ENCODE results near the gene MEIOC.

The MEIOC gene

GRCh38 chr17:44608727-44609435, 47.4 kb upstream of the MEIOC start:
- no peaks in the 10 kb centered on the region for H3K36me3 ChIP-seq (ENCODE audit: control insufficient read depth in 1 of 2, insufficient read depth in 2 of 2, low read depth in 1 of 2, low read length in 2 of 2)
- no peak overlapping the region for H2BK120ac ChIP-seq (ENCODE audit: low read depth, low read length)
- no peak overlapping the region for H3K14ac ChIP-seq (ENCODE audit: low read length in 2 of 2)
- H4K8ac ChIP-seq (ENCODE audit: low read length) = peak overlapping the region; percentile 66
- H3K4me3 ChIP-seq (ENCODE audit: insufficient read depth in 1 of 2, low read depth in 1 of 2, low read length in 2 of 2) = no peak overlapping the region
- H2BK5ac ChIP-seq (ENCODE audit: low read depth, low read length, poor library complexity, severe bottlenecking) = peak overlapping the region; percentile 84
- H3K23ac ChIP-seq (ENCODE audit: low read length in 2 of 2) = no peak overlapping the region
- peak overlapping the region in 1 of 2 experiments; percentile 79 for H3K4ac ChIP-seq (ENCODE audit: low read depth in 1 of 2, low read length in 2 of 2)
- H2BK15ac ChIP-seq (ENCODE audit: low read depth, poor library complexity, severe bottlenecking) = no peak overlapping the region
- H3K18ac ChIP-seq (ENCODE audit: low read depth in 1 of 2, low read length in 2 of 2) = peak overlapping the region; percentile 14 to 71
- peaks cover 3% of the 10 kb centered on the region for H3K9me3 ChIP-seq (ENCODE audit: control insufficient read depth, low read length)
- peak overlapping the region; percentile 47 for H2AK5ac ChIP-seq (ENCODE audit: low read length, severe bottlenecking)
- no peak overlapping the region for H3K4me2 ChIP-seq (ENCODE audit: low read length, poor library complexity, severe bottlenecking)
- no peaks in the 10 kb centered on the region for H3K27me3 ChIP-seq (ENCODE audit: control insufficient read depth in 1 of 2, insufficient read depth in 1 of 2, low read length in 2 of 2)
- no peak overlapping the region for H2AFZ ChIP-seq (ENCODE audit: low read depth, low read length)
- H4K91ac ChIP-seq (ENCODE audit: low read length) = peak overlapping the region; percentile 81
- WGBS = 92% methylated on average over 6 of the region's 6 CpGs
- peak overlapping the region; percentile 28 to 64 for H2BK12ac ChIP-seq (ENCODE audit: low read length in 2 of 2)
- H3K79me1 ChIP-seq (replicated peaks; ENCODE audit: low read length, poor library complexity, severe bottlenecking) = no peaks in the 10 kb centered on the region
- peaks cover 33% of the 10 kb centered on the region for H3K4me1 ChIP-seq (ENCODE audit: control insufficient read depth, insufficient read depth, low read depth, low read length)
- DNase-seq = no peak
- no peak overlapping the region for H3K9ac ChIP-seq (ENCODE audit: low read length)
- H3K27ac ChIP-seq (ENCODE audit: low read length, poor library complexity, severe bottlenecking) = peak overlapping the region; percentile 75

GRCh38 chr17:44610331-44610730, 45.9 kb upstream of the MEIOC start:
- Histone ChIP-seq H3K4me3 (ENCODE audit: insufficient read depth in 1 of 2, low read depth in 1 of 2, low read length in 2 of 2) (no peak overlapping the region), H2AFZ (ENCODE audit: low read depth, low read length) (no peak overlapping the region), H2BK12ac (ENCODE audit: low read length in 2 of 2) (peak overlapping the region in 1 of 2 experiments; percentile 57), H3K23ac (ENCODE audit: low read length in 2 of 2) (no peak overlapping the region), H3K14ac (ENCODE audit: low read length in 2 of 2) (no peak overlapping the region), H3K36me3 (ENCODE audit: control insufficient read depth in 1 of 2, insufficient read depth in 2 of 2, low read depth in 1 of 2, low read length in 2 of 2) (no peaks in the 10 kb centered on the region), H4K8ac (ENCODE audit: low read length) (no peak overlapping the region), H3K27ac (ENCODE audit: low read length, poor library complexity, severe bottlenecking) (no peak overlapping the region), H3K4ac (ENCODE audit: low read depth in 1 of 2, low read length in 2 of 2) (no peak overlapping the region), H3K9ac (ENCODE audit: low read length) (no peak overlapping the region), H2AK5ac (ENCODE audit: low read length, severe bottlenecking) (peak overlapping the region; percentile 61), H3K18ac (ENCODE audit: low read depth in 1 of 2, low read length in 2 of 2) (peak overlapping the region in 1 of 2 experiments; percentile 18), H2BK5ac (ENCODE audit: low read depth, low read length, poor library complexity, severe bottlenecking) (no peak overlapping the region), H3K27me3 (ENCODE audit: control insufficient read depth in 1 of 2, insufficient read depth in 1 of 2, low read length in 2 of 2) (no peaks in the 10 kb centered on the region), H3K4me2 (ENCODE audit: low read length, poor library complexity, severe bottlenecking) (no peak overlapping the region), H2BK15ac (ENCODE audit: low read depth, poor library complexity, severe bottlenecking) (peak overlapping the region; percentile 6), H3K4me1 (ENCODE audit: control insufficient read depth, insufficient read depth, low read depth, low read length) (peaks cover 25% of the 10 kb centered on the region), H2BK120ac (ENCODE audit: low read depth, low read length) (no peak overlapping the region), H3K9me3 (ENCODE audit: control insufficient read depth, low read length) (peaks cover 3% of the 10 kb centered on the region), H4K91ac (ENCODE audit: low read length) (peak overlapping the region; percentile 20), H3K79me1 (replicated peaks; ENCODE audit: low read length, poor library complexity, severe bottlenecking) (no peaks in the 10 kb centered on the region)
- no peak for DNase-seq
- WGBS = 54% methylated on average over 4 of the region's 4 CpGs

GRCh38 chr17:44610871-44611270, 45.4 kb upstream of the MEIOC start:
- H3K27me3 ChIP-seq (ENCODE audit: control insufficient read depth in 1 of 2, insufficient read depth in 1 of 2, low read length in 2 of 2) = no peaks in the 10 kb centered on the region
- no peak overlapping the region for H3K4me2 ChIP-seq (ENCODE audit: low read length, poor library complexity, severe bottlenecking)
- H3K27ac ChIP-seq (ENCODE audit: low read length, poor library complexity, severe bottlenecking) = no peak overlapping the region
- no peaks in the 10 kb centered on the region for H3K79me1 ChIP-seq (replicated peaks; ENCODE audit: low read length, poor library complexity, severe bottlenecking)
- 3% methylated on average over 2 of the region's 2 CpGs for WGBS
- no peak overlapping the region for H3K4ac ChIP-seq (ENCODE audit: low read depth in 1 of 2, low read length in 2 of 2)
- no peak overlapping the region for H4K8ac ChIP-seq (ENCODE audit: low read length)
- no peak overlapping the region for H2AFZ ChIP-seq (ENCODE audit: low read depth, low read length)
- H2BK5ac ChIP-seq (ENCODE audit: low read depth, low read length, poor library complexity, severe bottlenecking) = no peak overlapping the region
- peaks cover 3% of the 10 kb centered on the region for H3K9me3 ChIP-seq (ENCODE audit: control insufficient read depth, low read length)
- no peak overlapping the region for H2BK120ac ChIP-seq (ENCODE audit: low read depth, low read length)
- H2BK12ac ChIP-seq (ENCODE audit: low read length in 2 of 2) = no peak overlapping the region
- peak; percentile 48 for DNase-seq
- H3K4me1 ChIP-seq (ENCODE audit: control insufficient read depth, insufficient read depth, low read depth, low read length) = peaks cover 25% of the 10 kb centered on the region
- H3K14ac ChIP-seq (ENCODE audit: low read length in 2 of 2) = no peak overlapping the region
- H3K23ac ChIP-seq (ENCODE audit: low read length in 2 of 2) = no peak overlapping the region
- H4K91ac ChIP-seq (ENCODE audit: low read length) = no peak overlapping the region
- H3K36me3 ChIP-seq (ENCODE audit: control insufficient read depth in 1 of 2, insufficient read depth in 2 of 2, low read depth in 1 of 2, low read length in 2 of 2) = no peaks in the 10 kb centered on the region
- H3K9ac ChIP-seq (ENCODE audit: low read length) = no peak overlapping the region
- H2BK15ac ChIP-seq (ENCODE audit: low read depth, poor library complexity, severe bottlenecking) = no peak overlapping the region
- no peak overlapping the region for H3K18ac ChIP-seq (ENCODE audit: low read depth in 1 of 2, low read length in 2 of 2)
- H2AK5ac ChIP-seq (ENCODE audit: low read length, severe bottlenecking) = no peak overlapping the region
- no peak overlapping the region for H3K4me3 ChIP-seq (ENCODE audit: insufficient read depth in 1 of 2, low read depth in 1 of 2, low read length in 2 of 2)

GRCh38 chr17:44614862-44615261, 41.4 kb upstream of the MEIOC start:
- Histone ChIP-seq H3K79me1 (replicated peaks; ENCODE audit: low read length, poor library complexity, severe bottlenecking) (no peaks in the 10 kb centered on the region), H3K4me2 (ENCODE audit: low read length, poor library complexity, severe bottlenecking) (no peak overlapping the region), H3K27me3 (ENCODE audit: control insufficient read depth in 1 of 2, insufficient read depth in 1 of 2, low read length in 2 of 2) (no peaks in the 10 kb centered on the region), H4K91ac (ENCODE audit: low read length) (no peak overlapping the region), H2BK120ac (ENCODE audit: low read depth, low read length) (no peak overlapping the region), H3K9me3 (ENCODE audit: control insufficient read depth, low read length) (no peaks in the 10 kb centered on the region), H3K9ac (ENCODE audit: low read length) (no peak overlapping the region), H2AK5ac (ENCODE audit: low read length, severe bottlenecking) (peak overlapping the region; percentile 9), H2BK15ac (ENCODE audit: low read depth, poor library complexity, severe bottlenecking) (no peak overlapping the region), H3K4me3 (ENCODE audit: insufficient read depth in 1 of 2, low read depth in 1 of 2, low read length in 2 of 2) (no peak overlapping the region), H3K36me3 (ENCODE audit: control insufficient read depth in 1 of 2, insufficient read depth in 2 of 2, low read depth in 1 of 2, low read length in 2 of 2) (no peaks in the 10 kb centered on the region), H3K4ac (ENCODE audit: low read depth in 1 of 2, low read length in 2 of 2) (no peak overlapping the region), H3K18ac (ENCODE audit: low read depth in 1 of 2, low read length in 2 of 2) (no peak overlapping the region), H3K23ac (ENCODE audit: low read length in 2 of 2) (no peak overlapping the region), H3K4me1 (ENCODE audit: control insufficient read depth, insufficient read depth, low read depth, low read length) (peaks cover 6% of the 10 kb centered on the region), H2BK5ac (ENCODE audit: low read depth, low read length, poor library complexity, severe bottlenecking) (no peak overlapping the region), H2AFZ (ENCODE audit: low read depth, low read length) (no peak overlapping the region), H4K8ac (ENCODE audit: low read length) (no peak overlapping the region), H3K27ac (ENCODE audit: low read length, poor library complexity, severe bottlenecking) (no peak overlapping the region), H2BK12ac (ENCODE audit: low read length in 2 of 2) (no peak overlapping the region), H3K14ac (ENCODE audit: low read length in 2 of 2) (no peak overlapping the region)
- WGBS = 80% methylated on average over 4 of the region's 5 CpGs
- DNase-seq = no peak
